Activated T-cell treated with anti-CD3 and anti-CD28 coated beads for 24 hours (primary cell): ENCODE results near the gene CADPS.

Experiments used
- DNase-seq: peaks from one replicate; pipeline ENCODE4 v3.0.0-alpha.2; 2020; ENCODE audit warnings: low read depth

The CADPS gene

DNA sequence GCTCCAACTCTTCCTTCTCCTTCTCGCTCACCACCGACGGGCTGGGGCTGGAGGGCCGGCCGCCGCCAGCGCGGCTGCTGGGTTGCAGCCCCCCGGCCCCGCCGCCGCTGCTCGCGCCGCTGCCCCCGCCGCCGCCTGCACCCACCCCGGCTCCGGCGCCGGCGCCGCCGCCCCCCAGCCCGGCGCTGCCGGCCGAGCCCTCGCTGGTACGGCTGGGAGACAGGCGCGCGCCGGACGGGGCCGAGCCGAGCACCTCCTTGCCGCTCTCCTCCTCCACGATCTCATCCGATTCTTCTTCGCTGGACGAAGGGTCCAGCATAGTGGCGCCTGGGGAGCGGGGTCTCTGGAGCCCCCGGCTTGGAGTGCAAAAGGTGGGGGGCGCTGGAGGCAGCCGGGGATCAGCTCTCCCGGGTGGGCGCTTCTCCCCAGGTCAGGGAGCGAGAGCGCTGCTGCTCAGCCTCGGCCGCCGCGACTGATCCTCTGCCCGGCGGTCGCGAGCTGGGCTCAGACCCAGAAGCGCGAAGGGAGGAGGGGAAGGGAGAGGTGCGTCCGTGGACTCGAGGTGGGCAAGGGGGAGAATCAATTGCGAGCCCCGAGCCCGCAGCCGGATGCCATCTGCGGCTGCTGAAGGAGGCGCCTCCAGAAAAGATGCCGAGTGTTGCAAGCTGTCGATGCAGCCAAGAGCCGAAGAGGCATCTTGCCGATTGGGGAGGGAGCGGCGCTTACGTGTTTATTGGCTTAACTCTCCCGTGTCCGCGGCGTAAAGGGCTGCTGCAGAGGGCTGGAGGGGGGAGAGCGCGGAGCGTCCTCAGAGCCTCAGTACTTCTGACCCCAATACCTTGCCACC, at the start of gene CADPS:
Gene CADPS, minus strand, starts transcription at position 706 of the 847 bp plus-strand sequence. Its CDS starts 387 bp downstream, at position 319.
- no peak for DNase-seq

DNA sequence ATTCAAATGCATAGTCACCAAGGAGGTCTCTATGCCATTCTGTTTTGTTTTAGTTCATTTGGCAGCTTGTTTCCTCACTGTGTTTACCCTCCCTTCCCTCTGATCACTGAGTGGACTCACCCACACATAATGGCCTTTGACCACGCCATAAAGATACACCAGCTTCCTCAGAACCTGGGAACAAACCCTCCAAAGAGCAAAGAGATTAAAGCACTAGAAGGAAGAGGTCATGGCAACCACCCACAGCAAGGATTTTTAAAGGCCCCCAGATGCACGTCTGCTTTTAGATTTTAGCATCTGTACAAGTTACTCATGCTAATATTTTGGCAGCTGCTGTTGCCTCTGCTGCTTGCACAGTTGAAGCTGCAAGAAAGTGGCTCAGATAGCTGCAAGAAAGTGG, 47.9 kb upstream of the CADPS start:
- no peak for DNase-seq

DNA sequence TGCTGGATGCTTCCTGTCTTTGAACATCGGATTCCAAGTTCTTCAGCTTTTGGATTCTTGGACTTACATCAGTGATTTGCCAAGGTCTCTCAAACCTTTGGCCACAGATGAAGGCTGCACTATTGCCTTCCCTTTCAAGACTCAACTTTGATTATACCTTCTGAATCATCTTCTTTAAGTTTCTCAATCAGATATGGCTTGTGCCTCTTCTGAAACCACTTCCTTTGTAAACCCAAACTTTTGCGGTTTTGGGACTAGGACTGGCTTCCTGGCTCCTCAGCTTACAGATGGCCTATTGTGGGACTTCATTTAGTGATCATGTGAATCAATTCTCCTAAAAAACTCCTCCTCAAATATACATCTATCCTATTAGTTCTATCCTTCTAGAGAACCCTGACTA, 47.1 kb upstream of the CADPS start:
- DNase-seq: no peak

DNA sequence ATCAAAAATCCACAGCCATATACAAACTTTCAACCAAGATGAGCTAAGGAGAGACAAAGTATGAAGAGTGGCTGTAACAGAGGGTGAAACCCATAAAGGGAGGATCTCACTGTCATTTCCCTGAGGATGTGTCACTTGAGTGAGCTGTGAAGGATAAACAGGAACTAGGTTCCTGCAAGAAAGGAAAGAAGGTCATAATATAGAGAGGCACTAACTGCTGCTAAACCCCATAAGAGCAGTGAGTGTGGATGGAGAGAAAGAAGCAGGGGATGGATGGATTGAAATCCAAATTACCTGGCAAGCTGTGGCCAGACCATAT, 45.2 kb upstream of the CADPS start:
- DNase-seq: no peak

DNA sequence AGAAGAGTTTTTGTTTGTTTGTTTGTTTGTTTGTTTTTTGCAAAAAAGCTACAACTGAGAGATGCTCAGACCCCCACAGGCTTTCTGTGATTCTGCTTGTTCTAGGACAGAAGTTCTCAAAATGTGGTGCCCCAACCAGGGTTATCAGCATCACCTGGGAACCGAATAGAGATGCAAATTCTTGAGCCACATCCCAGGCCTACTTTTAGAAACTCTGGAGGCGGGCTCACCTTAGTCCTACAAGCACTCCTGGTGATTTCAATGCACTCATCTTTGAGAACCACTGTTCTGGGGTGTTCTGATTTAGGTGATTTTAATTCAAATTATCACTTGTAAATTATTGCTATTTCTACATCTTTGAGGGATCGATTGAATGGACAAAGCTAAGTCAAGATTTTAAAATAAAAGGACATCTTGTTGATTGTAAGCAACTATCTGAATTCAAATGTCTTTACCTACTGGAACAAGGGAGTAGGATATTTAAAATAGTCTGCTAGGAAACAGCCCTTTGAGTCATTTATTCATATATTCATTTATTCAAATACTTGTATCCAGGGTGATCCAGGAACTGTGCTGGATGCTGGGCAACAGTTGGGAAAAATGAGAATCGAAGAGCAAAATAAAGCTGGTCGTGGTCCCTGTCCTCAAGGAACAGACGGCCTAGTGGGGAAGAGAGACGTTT, 44.7 kb upstream of the CADPS start:
- no peak for DNase-seq

DNA sequence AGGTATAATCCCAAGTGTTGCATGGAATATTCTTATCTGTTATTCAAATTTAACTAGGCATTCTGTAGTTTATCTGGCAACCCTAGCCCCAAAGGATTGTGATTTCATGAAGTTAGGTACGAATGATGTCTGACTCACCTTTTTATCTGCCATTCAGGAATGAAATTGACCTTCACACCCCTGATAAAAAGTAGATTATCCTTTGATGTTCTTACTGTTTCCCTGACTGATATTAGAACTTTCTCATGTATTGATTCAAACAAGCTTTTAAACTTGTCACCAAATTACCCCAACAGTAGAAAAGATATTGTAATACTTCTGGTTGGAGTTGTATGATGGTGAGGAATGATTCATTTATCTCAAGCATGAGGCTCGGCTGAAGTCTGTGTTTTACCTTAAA, 43.6 kb upstream of the CADPS start:
- no peak for DNase-seq

DNA sequence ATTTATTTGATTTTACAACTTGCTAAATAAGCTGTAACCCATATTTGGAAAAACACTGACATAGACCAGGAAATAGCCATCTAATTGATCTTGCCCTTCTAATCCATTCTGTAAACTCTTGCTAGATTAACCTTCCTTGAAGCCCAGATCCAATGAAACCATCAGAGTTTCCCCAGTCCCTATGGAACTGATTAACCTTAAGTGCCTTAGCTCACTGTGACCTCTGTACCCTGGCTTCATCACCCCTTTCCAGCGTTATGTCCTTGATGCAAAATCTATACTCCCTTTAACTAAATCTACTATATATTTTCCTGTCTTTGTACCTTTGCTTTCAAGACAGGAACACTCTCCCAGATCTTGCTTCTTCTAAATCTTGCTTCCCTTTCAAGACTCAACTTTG, 42.9 kb upstream of the CADPS start:
- no peak for DNase-seq

DNA sequence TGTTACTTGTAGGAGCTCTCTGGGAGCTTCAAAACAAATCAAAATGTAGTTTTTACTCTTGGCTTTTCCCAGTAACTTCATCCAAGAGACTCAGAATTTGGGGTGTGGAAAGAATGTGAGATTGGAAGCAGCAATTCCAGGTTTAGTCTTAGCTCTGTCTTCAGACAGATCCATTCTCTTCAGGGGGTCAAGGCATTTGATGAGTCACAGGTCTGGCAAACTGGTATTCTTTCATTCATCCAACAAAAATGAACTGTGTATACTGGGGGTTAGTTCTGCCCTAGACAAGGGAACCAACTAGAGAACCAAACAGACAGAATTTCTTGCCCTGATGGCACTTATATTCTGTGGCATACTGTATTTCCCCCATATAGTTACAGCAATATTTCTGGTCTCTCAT, 36.3 kb upstream of the CADPS start:
- DNase-seq: no peak

DNA sequence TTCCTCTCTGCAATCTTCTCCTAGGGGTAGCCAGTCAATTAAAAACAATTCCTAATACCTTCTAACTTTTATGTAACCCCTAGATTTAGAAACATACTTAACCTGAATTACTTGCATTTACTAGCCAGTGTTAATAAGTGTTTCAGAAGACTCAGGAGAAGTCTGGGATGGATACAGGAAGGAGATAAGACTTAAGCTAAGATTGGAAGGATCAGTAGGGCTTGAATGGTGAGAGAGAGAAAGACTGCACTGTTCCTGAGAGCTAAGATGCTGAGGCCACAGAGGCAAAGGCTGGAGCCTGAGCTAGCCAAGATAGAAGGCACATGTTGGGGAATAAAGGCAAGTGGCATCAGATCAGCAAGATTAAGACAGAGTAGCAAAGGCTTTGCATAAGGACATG, 30.1 kb upstream of the CADPS start:
- DNase-seq: no peak

DNA sequence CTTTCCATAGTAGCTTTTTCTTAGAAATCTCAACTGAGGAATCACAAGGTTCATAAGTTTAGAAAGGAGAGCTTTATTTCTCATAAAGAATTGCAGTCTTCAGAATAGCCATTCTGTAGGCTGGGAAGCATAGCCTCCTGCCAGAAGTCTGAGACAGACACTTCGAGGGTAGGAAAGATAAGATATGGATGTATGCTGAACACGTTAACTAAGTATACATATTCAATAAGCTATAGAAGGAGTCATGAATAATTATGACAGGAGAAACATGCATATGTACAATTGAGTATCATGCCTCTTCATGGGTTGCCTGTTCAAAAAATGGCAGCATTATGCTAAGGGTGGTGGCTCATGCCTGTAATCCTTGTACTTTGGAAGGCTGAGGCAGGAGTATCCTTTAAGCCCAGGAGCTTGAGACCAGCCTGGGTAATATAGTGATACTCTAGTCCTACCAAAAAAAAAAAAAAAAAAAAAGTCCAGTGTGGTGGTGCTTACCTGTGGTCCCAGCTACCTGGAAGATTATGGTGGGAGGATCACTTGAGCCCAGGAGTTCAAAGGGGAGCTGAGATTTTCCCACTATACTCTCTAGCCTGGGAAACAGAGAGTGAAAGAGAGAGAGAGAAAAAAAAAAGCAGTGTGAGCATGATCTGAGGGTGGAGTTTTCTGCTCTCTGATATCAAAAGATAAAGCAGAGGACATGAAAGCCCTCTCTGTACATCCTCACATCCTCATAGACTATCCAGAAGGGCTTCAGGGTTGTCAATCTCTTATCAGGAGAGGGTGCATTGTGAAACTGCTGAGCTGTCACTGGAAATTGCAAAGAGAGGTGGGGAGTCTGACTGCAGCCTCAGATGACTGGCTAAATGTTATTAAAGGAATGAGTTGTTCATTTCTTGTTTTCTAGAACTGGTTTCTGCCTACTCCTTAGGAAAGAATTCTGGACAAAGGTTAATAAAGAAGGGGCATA, 23.6 kb upstream of the CADPS start:
- no peak for DNase-seq

DNA sequence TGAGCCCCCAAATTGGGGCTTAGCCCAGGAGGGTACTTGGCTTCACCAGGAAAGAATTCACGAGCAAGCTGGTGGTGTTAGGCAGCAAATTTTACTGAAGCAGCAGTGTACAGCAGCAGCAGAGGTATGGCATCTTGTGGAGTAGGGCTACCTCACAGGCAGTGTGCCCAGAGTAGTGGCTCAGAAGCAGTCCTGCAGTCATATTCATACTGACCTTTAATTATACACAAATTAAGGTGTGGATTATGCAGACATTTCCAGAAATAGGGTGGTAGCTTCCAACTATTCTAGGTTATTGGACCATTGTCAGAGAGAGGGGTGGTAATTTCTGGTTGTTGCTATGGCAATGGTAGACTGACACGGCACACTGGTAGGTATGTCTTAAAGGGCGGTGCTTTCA, 20.7 kb upstream of the CADPS start:
- DNase-seq: no peak

DNA sequence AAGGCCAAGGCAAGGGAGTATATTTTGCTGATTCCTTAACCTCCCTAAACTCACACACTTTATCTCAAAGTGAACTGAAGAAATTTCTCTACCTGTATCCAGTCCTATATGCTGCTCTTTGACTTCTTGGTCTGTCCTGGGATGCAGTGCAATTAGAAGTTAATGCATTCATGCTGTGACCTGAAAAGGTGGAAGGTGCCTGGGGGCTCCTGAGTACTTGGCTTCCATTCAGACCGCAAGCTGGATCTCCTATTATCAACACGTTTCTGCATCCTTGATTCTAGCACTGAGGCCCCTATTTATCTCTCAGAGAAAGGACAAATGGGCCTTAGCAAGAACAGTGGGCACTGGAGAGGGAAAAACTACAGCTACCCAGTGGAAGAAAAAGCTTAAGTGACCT, 17.7 kb upstream of the CADPS start:
- DNase-seq: no peak

DNA sequence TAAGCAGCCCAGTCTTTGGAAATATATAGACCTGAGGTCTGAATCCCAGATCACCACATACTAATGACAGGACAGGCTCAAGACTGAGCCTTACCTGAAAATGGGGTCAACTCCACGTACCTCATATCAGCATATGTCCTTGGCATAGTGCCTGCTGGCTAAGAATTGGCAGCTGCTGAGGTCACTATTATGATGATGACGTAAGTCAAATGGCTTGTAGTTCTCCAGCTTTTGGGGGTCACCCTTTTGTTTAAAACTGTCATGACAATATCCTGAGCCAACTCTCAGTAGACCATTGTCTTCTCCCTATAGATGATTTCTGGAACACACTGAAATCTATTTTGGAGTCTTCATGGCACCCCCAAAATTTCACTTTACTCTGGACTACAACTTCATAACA, 16.8 kb upstream of the CADPS start:
- DNase-seq: no peak

DNA sequence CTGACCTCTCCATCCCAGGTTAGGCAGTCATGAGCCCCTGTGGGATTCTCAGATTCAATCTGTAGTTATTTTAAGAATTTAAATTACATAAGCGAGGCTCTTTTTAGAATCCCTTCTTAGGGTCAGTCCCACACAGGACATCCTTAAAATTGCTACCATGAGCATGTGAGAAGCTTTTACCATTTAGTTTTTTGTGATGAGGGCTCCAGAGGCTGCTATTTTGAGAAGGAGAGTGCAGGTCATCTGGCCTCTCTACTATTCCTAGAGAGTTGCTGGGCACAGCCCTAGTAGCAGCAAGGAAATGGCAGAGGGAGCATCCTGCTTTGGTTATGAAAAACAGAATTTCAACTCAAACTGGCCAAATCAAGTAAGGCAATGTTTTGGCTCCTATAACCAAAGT, 13.6 kb upstream of the CADPS start:
- no peak for DNase-seq

DNA sequence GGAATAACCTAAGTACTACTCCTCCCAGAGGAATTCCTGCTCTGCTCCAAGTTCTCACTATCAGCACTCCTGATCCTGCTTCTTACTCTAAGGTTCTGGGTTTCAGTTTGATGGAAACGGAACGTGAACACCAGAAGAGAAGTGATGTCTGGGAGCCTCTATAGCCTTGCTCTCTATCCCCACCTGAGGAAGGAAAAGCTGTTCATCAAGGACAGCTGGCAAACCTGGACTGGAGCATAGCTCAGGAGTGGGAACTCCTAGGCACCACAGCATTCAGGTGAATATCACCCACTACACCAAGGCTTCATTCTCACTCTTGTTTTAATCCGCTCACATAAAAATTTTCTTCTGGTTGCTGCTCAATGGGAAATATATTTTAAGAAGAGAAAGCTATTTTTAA, 13.0 kb upstream of the CADPS start:
- DNase-seq: no peak

DNA sequence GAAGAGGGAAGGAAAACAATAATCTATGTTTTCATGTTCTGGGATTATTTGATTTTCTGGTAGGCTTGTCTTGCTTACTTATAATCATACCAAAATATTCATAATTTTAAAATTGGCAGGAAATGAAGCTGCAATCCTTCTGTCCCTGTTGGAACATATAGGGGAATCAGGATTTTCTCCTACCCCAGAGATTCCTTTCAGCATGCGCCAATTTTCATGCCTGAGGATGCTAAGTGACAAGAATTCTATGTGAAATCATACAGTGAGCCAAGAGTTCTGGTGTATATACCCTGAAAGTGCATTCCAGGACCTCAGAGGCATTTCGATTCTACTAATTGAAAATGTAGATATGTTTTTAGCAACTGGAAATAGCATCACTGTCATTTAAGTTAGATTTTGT, 9.9 kb upstream of the CADPS start:
- DNase-seq: no peak

DNA sequence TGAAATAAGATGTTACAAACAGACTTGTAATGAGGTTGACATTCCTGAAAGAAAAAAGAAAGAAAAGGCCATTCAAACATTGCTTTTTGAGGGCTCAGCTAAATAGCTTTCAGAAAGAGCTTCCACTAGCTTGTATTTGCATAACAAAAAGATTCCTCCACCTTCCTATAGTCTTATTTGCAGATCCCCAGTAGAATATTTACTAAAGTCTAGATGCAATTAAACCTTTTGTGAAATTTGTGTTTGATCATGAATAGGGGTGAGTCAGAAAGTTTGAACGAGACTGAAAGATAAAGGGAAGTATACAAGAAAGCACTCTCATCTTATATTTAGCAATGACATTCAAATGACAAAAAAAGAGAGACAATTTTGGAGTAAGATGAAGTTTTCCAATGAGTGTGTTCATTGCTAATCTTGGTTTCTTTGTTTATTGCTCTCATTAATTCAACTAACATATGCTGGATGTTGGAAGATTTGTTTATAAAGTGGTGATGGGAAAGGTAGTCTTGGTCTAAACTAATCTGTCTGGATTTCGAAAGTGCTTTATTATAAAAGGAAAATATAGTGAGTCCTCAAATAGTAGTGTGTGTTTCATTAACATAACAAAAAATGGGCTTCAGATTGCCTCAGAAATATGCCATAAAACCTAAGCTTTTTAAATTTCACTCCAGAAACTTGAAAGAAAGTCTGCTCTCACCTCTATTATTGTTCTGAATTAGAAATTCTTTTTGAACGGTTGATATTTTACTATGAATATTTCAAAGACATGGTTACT, 9.1 kb upstream of the CADPS start:
- DNase-seq: no peak

DNA sequence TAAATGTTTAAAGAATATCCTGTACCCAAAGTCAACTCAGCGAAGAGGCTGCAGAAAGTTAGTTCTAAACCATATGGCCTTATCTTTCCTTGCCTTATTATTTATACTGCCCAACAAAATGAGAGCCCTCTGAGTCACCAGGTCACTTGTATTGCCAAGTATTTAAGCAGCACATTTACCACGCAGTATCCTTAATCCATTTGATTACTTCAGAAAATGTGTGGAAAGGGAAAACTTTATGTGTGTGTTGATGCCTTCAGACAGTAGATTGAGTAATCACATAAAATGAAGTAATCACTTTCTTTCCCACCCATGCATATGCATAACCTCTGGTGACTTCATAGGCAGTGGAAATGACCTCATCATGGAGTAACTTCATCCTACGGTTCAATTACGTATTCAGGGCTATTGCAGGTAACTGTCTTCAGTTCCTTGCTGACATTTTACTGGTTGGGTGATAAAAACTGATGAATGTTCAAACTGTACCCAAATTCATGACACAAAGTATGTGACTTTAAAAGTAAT, 7.5 kb upstream of the CADPS start:
- no peak for DNase-seq

DNA sequence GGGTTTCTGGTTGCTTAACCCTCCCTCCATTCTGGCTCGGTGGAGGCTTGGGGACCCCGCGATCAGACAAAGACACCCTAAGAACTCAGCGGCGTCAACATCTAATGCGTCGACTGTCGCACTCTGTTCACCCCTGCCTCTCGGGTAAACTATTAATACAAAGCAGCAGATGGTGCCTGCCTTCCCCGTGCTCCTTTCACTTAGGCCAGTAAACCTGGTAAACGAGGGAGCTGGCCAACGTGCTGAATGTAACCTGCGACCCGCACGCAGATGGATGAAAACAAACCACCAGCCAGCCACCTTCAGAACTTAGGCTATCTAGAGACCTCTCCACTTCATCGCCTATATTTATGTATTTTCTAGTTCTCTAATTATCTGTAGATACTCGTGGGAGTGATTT, 848 bp upstream of the CADPS start:
- no peak for DNase-seq

DNA sequence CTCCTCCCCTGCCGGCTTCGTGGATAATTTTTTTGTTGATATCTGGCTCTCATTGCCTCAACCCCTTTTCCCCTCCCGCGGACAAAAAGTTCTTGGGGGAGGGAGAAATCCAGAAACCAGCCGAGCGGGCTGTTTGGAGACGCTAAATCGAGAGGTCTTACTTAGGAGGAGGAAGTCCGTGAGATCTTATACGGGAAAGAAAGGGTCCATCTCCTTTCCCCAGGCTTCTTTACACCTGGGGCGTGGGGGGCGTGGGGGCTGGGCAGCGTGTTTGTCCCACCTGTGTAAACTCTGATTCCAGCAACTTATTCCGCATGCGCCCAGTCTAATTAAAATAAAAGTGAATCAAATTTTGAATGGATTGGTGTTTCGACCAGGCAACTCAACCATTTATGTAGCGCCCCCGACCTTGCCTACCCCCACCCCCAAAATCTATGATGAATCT, 364 bp upstream of the CADPS start:
- no peak for DNase-seq
